HUES64 (cell line): Measurements from ENCODE around the gene GPHN.

Experiments
- H3K27ac ChIP-seq: 2 replicates; pipeline ENCODE4 v1.7.0; 2013; ENCODE audit warnings: low read depth, low read length, inconsistent platforms
- H3K27me3 ChIP-seq: 2 replicates; pipeline ENCODE4 v1.6.1; 2013; ENCODE audit warnings: mild to moderate bottlenecking, low read length; ENCODE audit not compliant: insufficient read depth
- H3K36me3 ChIP-seq: 2 replicates; pipeline ENCODE4 v1.6.1; 2013; ENCODE audit warnings: mild to moderate bottlenecking, low read length; ENCODE audit not compliant: insufficient read depth
- H3K4me1 ChIP-seq: 2 replicates; pipeline ENCODE4 v1.6.1; 2013; ENCODE audit warnings: mild to moderate bottlenecking, low read length, moderate library complexity; ENCODE audit not compliant: insufficient read depth
- H3K4me3 ChIP-seq: 2 replicates; pipeline ENCODE4 v1.5.1; 2013; ENCODE audit warnings: mild to moderate bottlenecking, low read length, moderate library complexity
- H3K9ac ChIP-seq: 2 replicates; pipeline ENCODE4 v1.6.1; 2013; ENCODE audit warnings: mild to moderate bottlenecking, low read depth, low read length
- H3K9me3 ChIP-seq: 2 replicates; pipeline ENCODE4 v1.6.1; 2013; ENCODE audit warnings: low read depth, low read length; ENCODE audit not compliant: insufficient read depth
- WGBS: fragments of 150-250, 120-280 bp; methylation state at CpG from one replicate; pipeline ENCODE4 v1.1.7; 2013; ENCODE audit warnings: missing lambda C conversion rate; 5-methylcytosine and 5-hydroxymethylcytosine counted together

The GPHN gene

DNA sequence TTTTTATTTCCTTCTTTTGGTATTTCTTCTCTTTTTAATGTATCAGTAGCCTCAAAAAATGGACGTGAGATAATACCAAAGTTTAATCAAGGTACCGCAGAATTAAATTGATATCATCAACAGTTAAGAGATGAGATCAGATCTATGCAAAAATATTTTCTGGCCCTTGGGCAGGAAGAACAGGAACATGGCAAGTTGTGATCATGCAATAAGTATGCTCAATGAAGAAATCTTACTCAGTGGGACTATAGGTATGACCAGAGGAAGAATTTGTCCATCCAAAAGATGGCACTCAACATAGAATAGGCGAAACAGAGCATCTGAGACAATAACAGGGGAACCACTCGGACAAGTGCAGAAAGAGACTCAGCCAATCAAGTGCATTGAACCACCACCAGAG, 680.4 kb downstream of the GPHN start:
- Histone ChIP-seq H3K4me3 (no peak overlapping the region), H3K4me1 (no peaks in the 10 kb centered on the region; the same call in 1 of the 2 replicates), H3K9ac (no peak overlapping the region), H3K27ac (no peak overlapping the region), H3K27me3 (no peaks in the 10 kb centered on the region), H3K9me3 (no peaks in the 10 kb centered on the region), H3K36me3 (no peaks in the 10 kb centered on the region)
- 83% methylated on average over 4 of the region's 4 CpGs for WGBS

DNA sequence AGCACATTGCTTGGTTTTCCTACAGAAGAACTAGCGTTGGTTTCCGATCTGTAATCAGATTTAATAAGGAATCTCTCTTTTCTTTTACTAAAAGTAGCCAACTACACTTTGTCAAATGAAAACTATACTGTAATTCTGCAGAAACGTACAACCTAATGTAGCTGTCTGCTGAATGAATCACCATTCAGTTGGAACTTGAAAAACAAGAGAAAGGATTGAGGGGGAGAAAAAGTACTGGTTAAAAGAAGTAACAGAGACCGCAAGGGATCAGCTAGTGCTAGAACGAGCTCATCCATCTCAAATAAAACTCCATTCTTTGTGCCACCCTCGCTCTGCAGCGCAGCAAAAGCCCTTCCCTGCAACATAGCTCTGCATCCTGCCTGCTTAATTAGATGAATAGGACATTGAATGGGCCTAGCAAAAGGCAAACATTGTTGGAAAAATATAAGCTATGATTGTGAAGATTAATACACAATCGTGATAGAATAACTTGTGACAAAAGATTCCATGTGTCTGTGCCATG, 683.9 kb downstream of the GPHN start:
- Histone ChIP-seq H3K27me3 (no peaks in the 10 kb centered on the region), H3K9ac (no peak overlapping the region), H3K27ac (no peak overlapping the region), H3K9me3 (no peaks in the 10 kb centered on the region), H3K36me3 (no peaks in the 10 kb centered on the region), H3K4me3 (no peak overlapping the region), H3K4me1 (no peaks in the 10 kb centered on the region; the same call in 1 of the 2 replicates)
- 87% methylated on average over 8 of the region's 8 CpGs for WGBS

DNA sequence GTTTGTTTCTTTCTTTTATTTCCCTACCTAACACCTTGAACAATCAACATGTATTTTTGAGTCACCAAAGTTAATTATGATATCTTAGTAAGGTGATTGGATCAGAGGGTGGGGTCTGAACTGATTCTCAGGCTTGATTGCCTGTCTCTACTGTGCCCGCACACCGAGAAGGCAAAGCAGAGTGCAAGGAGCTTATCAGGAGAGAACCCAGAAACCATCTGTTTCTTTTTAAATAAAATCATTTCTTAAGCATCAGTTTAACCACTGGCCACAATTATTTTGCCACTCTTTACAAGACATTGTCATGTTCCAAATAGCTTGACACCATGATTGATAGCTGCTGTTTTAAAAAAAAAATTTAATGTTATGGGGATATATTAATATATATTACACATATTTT, 684.4 kb downstream of the GPHN start:
- H3K36me3 ChIP-seq, result no peaks in the 10 kb centered on the region
- no peaks in the 10 kb centered on the region; the same call in 1 of the 2 replicates for H3K4me1 ChIP-seq
- 95% methylated on average over 2 of the region's 2 CpGs for WGBS
- no peak overlapping the region for H3K4me3 ChIP-seq
- no peak overlapping the region for H3K9ac ChIP-seq
- H3K27ac ChIP-seq, result no peak overlapping the region
- no peaks in the 10 kb centered on the region for H3K27me3 ChIP-seq
- no peaks in the 10 kb centered on the region for H3K9me3 ChIP-seq

DNA sequence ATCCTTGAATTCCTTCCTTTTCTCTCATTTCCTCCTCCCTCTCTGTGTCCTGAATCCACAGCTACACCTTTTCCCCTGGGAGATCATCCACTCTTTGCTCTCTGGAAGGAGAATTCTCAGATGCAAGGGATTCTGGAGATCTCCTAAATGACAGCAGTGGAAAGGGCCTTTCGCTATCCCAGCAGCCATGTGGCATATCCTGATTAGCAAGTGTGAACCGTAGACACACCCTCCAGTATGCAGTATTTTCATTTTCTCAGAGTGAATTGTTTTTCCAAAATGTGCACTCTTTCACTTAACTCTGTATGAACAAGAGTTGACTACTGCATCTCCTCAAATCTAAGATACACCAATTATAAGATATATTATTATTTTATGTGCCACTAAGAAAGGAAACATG, 687.3 kb downstream of the GPHN start:
- Histone ChIP-seq H3K9ac (no peak overlapping the region), H3K27me3 (no peaks in the 10 kb centered on the region), H3K36me3 (no peaks in the 10 kb centered on the region), H3K27ac (no peak overlapping the region), H3K4me3 (no peak overlapping the region), H3K4me1 (no peaks in the 10 kb centered on the region), H3K9me3 (no peaks in the 10 kb centered on the region)
- 88% methylated on average over 2 of the region's 2 CpGs for WGBS

DNA sequence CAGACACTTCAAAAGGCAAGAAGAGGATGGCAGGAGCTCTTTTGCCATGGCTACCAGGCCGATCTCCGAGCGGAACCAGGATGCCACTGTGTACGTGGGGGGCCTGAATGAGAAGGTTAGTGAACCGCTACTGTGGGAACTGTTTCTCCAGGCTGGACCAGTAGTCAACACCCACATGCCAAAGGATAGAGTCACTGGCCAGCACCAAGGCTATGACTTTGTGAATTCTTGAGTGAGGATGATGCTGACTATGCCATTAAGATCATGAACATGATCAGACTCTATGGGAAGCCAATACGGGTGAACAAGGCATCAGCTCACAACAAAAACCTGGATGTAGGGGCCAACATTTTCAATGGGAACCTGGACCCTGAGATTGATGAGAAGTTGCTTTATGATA, 691.1 kb downstream of the GPHN start:
- H3K9ac ChIP-seq, result no peak overlapping the region
- WGBS, result 94% methylated on average over 6 of the region's 6 CpGs
- no peaks in the 10 kb centered on the region for H3K4me1 ChIP-seq
- H3K27me3 ChIP-seq, result no peaks in the 10 kb centered on the region
- no peak overlapping the region for H3K27ac ChIP-seq
- no peaks in the 10 kb centered on the region for H3K36me3 ChIP-seq
- H3K9me3 ChIP-seq, result no peaks in the 10 kb centered on the region
- H3K4me3 ChIP-seq, result no peak overlapping the region

DNA sequence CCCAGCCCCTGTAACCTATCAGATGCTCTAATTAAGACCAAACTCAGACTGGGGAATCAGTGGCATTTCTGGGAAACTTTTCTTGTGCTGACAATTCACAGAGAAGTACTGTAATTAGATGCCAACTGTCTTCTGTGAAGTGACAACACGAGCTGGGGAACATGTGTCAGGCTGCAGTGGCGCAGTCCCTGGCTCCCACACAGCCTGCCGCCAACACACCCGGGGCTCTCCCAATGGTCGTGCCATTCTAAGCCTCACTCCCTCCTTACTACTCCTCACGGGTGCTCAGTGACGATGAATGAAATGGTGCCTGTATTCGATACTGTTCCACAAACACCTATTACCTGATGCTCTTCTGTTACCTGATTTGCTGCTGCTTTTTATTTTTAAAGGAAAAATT, 699.9 kb downstream of the GPHN start:
- Histone ChIP-seq H3K36me3 (no peaks in the 10 kb centered on the region), H3K4me3 (no peak overlapping the region), H3K4me1 (no peaks in the 10 kb centered on the region), H3K27ac (no peak overlapping the region), H3K9ac (no peak overlapping the region), H3K9me3 (no peaks in the 10 kb centered on the region), H3K27me3 (no peaks in the 10 kb centered on the region)
- 94% methylated on average over 8 of the region's 8 CpGs for WGBS

DNA sequence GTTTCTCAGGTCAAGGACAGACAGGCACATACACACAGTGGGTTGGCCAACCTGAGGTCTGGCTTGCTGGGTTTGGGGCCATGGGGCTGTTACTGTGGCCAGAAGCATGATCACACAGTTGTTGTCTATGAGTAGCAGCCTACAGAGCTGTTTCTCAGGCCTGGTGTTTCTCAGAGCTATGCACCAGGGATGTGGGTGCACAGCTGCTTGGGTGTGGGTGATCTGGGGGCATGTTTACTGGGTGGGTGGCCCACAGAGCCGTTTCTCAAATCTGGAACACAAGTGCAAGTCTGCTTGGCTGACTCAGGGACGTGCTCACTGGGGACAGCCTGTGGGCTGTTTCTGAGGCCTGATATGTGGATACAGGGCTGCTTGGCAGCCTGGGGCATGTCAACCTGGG, 710.2 kb downstream of the GPHN start:
- no peak overlapping the region for H3K4me3 ChIP-seq
- no peaks in the 10 kb centered on the region for H3K4me1 ChIP-seq
- H3K9ac ChIP-seq, result no peak overlapping the region
- H3K9me3 ChIP-seq, result no peaks in the 10 kb centered on the region
- no peaks in the 10 kb centered on the region for H3K36me3 ChIP-seq
- H3K27ac ChIP-seq, result no peak overlapping the region
- H3K27me3 ChIP-seq, result no peaks in the 10 kb centered on the region
- WGBS, result 86% methylated on average over 2 of the region's 2 CpGs

DNA sequence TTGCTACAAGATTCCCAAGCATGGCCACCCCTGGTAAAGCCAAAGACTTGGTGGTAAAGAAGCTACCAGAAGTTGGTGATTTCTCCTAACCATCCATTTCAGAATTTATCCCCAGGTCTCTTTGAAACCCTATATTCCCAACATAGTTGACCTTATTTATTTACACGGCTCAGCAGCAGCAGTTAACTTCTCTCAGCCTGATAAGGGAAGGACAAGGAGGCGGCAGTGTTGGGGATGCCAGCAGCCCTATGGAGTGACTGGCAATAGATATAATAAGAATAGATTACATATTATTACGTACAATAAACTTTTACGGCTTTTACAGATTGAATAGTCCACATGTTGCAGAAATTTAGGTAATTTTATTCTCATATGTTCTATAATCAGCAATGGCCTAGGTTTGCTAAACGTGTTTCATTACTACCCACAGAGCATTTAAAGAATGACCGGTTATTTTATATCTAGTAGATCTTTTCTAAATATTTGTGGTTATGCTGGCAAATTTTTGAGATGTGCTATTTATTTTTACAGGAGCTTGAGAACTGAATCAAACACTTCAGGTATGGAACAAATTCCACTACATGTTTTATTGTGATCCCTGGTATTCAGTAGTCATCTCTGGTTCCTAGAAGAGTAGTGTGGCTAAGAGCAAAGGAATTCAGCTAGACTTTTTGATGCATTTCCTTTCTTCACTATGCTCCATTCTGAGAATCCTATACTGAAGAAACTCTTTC, 713.5 kb downstream of the GPHN start:
- H3K27me3 ChIP-seq, result no peaks in the 10 kb centered on the region
- H3K9ac ChIP-seq, result no peak overlapping the region
- no peaks in the 10 kb centered on the region for H3K4me1 ChIP-seq
- no peaks in the 10 kb centered on the region for H3K9me3 ChIP-seq
- no peak overlapping the region for H3K27ac ChIP-seq
- no peaks in the 10 kb centered on the region for H3K36me3 ChIP-seq
- no peak overlapping the region for H3K4me3 ChIP-seq
- WGBS, result 100% methylated on average over 1 of the region's 6 CpGs

DNA sequence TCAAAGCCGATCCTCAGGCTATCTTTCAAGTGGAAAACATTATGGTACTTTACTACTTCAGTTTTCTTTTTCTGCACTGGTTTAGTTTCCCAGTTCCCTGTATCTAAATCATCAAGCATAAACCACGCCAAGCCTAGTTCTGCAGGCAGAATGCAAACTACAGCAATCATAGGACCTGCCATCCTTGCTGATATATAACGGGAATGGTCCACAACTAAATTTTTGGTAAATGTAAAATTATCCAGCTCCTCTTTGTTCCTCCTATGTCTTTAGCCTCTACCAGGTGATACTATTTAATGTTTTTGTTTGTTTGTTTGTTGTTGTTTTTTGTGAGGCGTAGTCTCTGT, 714.0 kb downstream of the GPHN start:
- Histone ChIP-seq H3K36me3 (no peaks in the 10 kb centered on the region), H3K4me3 (no peak overlapping the region), H3K9me3 (no peaks in the 10 kb centered on the region), H3K27me3 (no peaks in the 10 kb centered on the region), H3K9ac (no peak overlapping the region), H3K4me1 (no peaks in the 10 kb centered on the region), H3K27ac (no peak overlapping the region)
- 91% methylated on average over 4 of the region's 4 CpGs for WGBS

DNA sequence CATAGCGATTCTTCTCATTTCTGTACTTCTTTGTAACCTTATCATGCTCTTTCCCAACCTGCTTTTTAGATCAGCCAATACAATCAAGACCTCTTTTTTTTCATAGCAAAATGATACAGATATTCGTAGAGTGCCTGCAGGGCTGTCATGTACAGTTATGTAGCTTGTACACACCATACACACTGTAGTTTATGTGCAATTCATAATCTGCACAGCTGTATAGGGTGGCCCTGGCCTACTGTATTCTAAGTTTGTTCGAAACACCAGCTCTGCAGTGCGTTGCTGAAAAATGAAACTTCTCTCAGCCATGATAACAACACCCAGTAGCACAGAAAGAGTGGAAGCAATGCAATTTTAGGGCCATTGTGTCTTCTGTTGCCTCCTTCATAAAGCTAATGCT, 717.6 kb downstream of the GPHN start:
- no peak overlapping the region for H3K4me3 ChIP-seq
- H3K27ac ChIP-seq, result no peak overlapping the region
- no peaks in the 10 kb centered on the region for H3K9me3 ChIP-seq
- no peaks in the 10 kb centered on the region for H3K36me3 ChIP-seq
- WGBS, result 96% methylated on average over 4 of the region's 4 CpGs
- H3K4me1 ChIP-seq, result no peaks in the 10 kb centered on the region; the same call in 1 of the 2 replicates
- no peak overlapping the region for H3K9ac ChIP-seq
- no peaks in the 10 kb centered on the region for H3K27me3 ChIP-seq

DNA sequence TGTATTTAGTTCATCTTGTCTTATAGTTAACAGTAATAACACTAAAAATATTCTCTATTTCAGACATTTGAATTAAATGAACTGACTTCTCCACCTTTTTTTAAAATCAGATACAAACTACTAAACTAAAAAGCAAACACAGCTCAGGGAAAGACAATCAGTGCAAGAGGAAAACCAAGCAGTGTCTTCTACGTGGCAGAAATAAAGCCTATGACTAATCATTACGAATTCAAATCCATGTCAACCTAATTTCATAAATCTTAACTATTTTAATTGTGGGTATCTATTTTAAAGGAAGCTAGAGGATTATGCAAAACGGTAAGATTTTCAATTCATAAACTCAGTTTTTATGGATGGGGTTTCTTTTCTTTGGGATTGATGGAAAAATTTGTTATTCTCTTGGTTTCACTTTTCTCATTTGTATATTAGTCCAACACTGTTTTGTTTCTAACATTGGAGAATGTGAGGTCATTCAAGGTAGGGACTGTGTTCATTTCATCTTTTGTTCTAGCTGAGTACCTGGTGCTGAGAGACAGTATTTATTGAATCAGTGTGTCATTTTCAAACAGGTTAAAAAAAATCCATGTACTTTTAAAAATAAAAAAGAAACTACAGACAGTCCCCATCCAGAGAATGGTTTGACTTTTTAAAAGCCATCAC, 720.5 kb downstream of the GPHN start:
- WGBS, result 100% methylated on average over 2 of the region's 3 CpGs
- H3K9ac ChIP-seq, result no peak overlapping the region
- H3K4me1 ChIP-seq, result no peaks in the 10 kb centered on the region; the same call in 1 of the 2 replicates
- no peaks in the 10 kb centered on the region for H3K36me3 ChIP-seq
- H3K27ac ChIP-seq, result no peak overlapping the region
- H3K4me3 ChIP-seq, result no peak overlapping the region
- H3K9me3 ChIP-seq, result no peaks in the 10 kb centered on the region
- no peaks in the 10 kb centered on the region for H3K27me3 ChIP-seq
